K562 (cell line): ENCODE results near the gene EMILIN1. TPM values are rescaled to one million over a fixed set of nuclear protein-coding genes. Genes with fewer than 3 reads are reported as not detected.

ENCODE experiments used
- ATAC-seq: fragments of 200-7000 bp; cut with Tn5 transposase; 3 replicates; pipeline ENCODE4 v1.9.1; 2020; ENCODE audit warnings: moderate library complexity
- BruUV-seq: library from RNA; stranded (reverse); fragments of 400-500 nt; replicated peaks from 2 replicates; lab custom pipeline; 2021; lab: Mats Ljungman, UMichigan
- CTCF ChIA-PET: fragments of 300-600 bp; formaldehyde crosslinking; extraction: SDS; loops from one replicate; lab custom pipeline; 2021; ENCODE audit warnings: low intra/inter-chr PET ratio; lab: Yijun Ruan, JAX
- POLR2A ChIA-PET: fragments of 300-600, 350-650 bp; sonication (Branson Sonifier 250); formaldehyde crosslinking; extraction: SDS; loops from one replicate; lab custom pipeline; 2021; ENCODE audit warnings: antibody characterized with exemption, inconsistent platforms; lab: Yijun Ruan, JAX
- DNase-seq, 4 experiments: peaks; one replicate each; pipeline versions ENCODE4 v3.0.0 to v3.0.0-alpha.2; 2011 to 2018; ENCODE audit warnings: low spot score in 3 of 4, mixed read lengths in 3 of 4; ENCODE audit errors: extremely low read depth in 1 of 4
- FAIRE-seq: peaks from 2 replicates; lab custom pipeline; 2011; peaks lifted over from hg19 to GRCh38; lab: Jason Lieb, UNC
- H2AFZ ChIP-seq: 2 replicates; pipeline ENCODE4 v1.6.0; 2011; ENCODE audit warnings: low read depth, low read length, control low read depth, inconsistent platforms
- H3K27ac ChIP-seq: fragments of 200-600 bp; 3 replicates; pipeline ENCODE4 v1.8.0; 2011; ENCODE audit warnings: low read depth, mild to moderate bottlenecking, control low read depth, inconsistent platforms, low read length, moderate library complexity, mixed read lengths; ENCODE audit errors: extremely low read depth
- H3K27me3 ChIP-seq, 2 experiments: fragments of 300-600 bp in 1 of 2; 2 replicates in 1 of 2; 3 replicates in 1 of 2; pipeline versions ENCODE4 v1.6.0 to v1.8.0; 2011; ENCODE audit warnings: inconsistent platforms in 2 of 2, low read length in 2 of 2, mild to moderate bottlenecking in 1 of 2, mixed read lengths in 1 of 2, moderate library complexity in 1 of 2; ENCODE audit not compliant: control insufficient read depth in 2 of 2, insufficient read depth in 2 of 2
- H3K36me3 ChIP-seq: fragments of 300-600 bp; 3 replicates; pipeline ENCODE4 v1.8.0; 2011; ENCODE audit warnings: mild to moderate bottlenecking, low read length, inconsistent platforms; ENCODE audit not compliant: control insufficient read depth, insufficient read depth
- H3K4me1 ChIP-seq, 2 experiments: fragments of 200-600 bp in 1 of 2; replicated peaks in 1 of 2; 2 replicates in 1 of 2; 3 replicates in 1 of 2; pipeline versions ENCODE4 v1.5.1 to v1.8.0; 2011; ENCODE audit warnings: inconsistent platforms in 2 of 2, low read length in 2 of 2, mild to moderate bottlenecking in 1 of 2, mixed read lengths in 1 of 2, moderate library complexity in 1 of 2; ENCODE audit not compliant: control insufficient read depth in 2 of 2, insufficient read depth in 2 of 2
- H3K4me2 ChIP-seq: 2 replicates; pipeline ENCODE4 v1.6.1; 2011; ENCODE audit warnings: low read length, control low read depth, inconsistent platforms, mixed read lengths; ENCODE audit not compliant: insufficient read depth
- H3K4me3 ChIP-seq: fragments of 200-600 bp; sonication (generic), shearing (Covaris generic); 2 replicates; pipeline ENCODE4 v1.5.1; 2016; ENCODE audit warnings: control low read depth, inconsistent platforms
- H3K79me2 ChIP-seq: fragments of 200-600 bp; 3 replicates; pipeline ENCODE4 v1.8.0; 2011; ENCODE audit warnings: low read length, inconsistent platforms; ENCODE audit not compliant: control insufficient read depth, insufficient read depth
- H3K9ac ChIP-seq, 2 experiments: 2 replicates each; pipeline versions ENCODE4 v1.6.0 to v1.6.1; 2011; ENCODE audit warnings: low read depth in 2 of 2, low read length in 2 of 2, control low read depth in 1 of 2, inconsistent platforms in 1 of 2, mild to moderate bottlenecking in 1 of 2, mixed read lengths in 1 of 2; ENCODE audit not compliant: insufficient read depth in 1 of 2
- H3K9me1 ChIP-seq: one replicate; pipeline ENCODE4 v1.6.0; 2011; ENCODE audit warnings: inconsistent platforms, mild to moderate bottlenecking, low read length, moderate library complexity; ENCODE audit not compliant: control insufficient read depth, insufficient read depth
- H3K9me3 ChIP-seq: replicated peaks from 2 replicates; pipeline ENCODE4 v1.5.1; 2011; ENCODE audit warnings: low read depth, low read length, inconsistent platforms; ENCODE audit not compliant: control insufficient read depth, insufficient read depth
- H4K20me1 ChIP-seq: replicated peaks from 2 replicates; pipeline ENCODE4 v1.6.1; 2011; ENCODE audit warnings: low read length, inconsistent platforms, mixed read lengths; ENCODE audit not compliant: control insufficient read depth, insufficient read depth
- CBX3 ChIP-seq, 2 experiments: IDR thresholded peaks; 1 replicate in 1 of 2; 2 replicates in 1 of 2; pipeline ENCODE4 v1.6.1; 2012; ENCODE audit warnings: inconsistent platforms in 2 of 2, low read length in 2 of 2, borderline replicate concordance in 1 of 2, control low read depth in 1 of 2
- NCOR1 ChIP-seq: fragments of 450-650 bp; IDR thresholded peaks from 2 replicates; pipeline ENCODE4 v1.6.1; 2016; ENCODE audit warnings: mild to moderate bottlenecking, moderate library complexity
- PML ChIP-seq: IDR thresholded peaks from 2 replicates; pipeline ENCODE4 v1.6.1; 2012; ENCODE audit warnings: low read length, inconsistent platforms
- YBX1 ChIP-seq: fragments of 450-650 bp; IDR thresholded peaks from 2 replicates; pipeline ENCODE4 v1.7.1; 2016; ENCODE audit warnings: mild to moderate bottlenecking
- WGBS: fragments of 100-300 bp; shearing (Covaris generic); methylation state at CpG from one replicate; pipeline ENCODE4 v1.1.6; 2016; ENCODE audit warnings: low coverage, mixed read lengths; ENCODE audit not compliant: insufficient coverage; ENCODE audit errors: missing lambda C conversion rate; 5-methylcytosine and 5-hydroxymethylcytosine counted together
- in situ Hi-C: fragments of 300-500 bp; cut with MboI; formaldehyde crosslinking; loops from 4 replicates; pipeline ENCODE4 v1.15.0; 2018; ENCODE audit warnings: inconsistent platforms, mixed read lengths
- intact Hi-C: fragments of 100-400 bp; cut with micrococcal nuclease; formaldehyde crosslinking; loops from 2 replicates; pipeline ENCODE4 v1.14.2; 2022
- polyA plus RNA-seq, 8 experiments: library from polyadenylated mRNA; depleted of rRNA in 4 of 8; stranded (reverse) in 5 of 8; unstranded in 3 of 8; fragments of >200 nt; fragmentation: Nextera tagmentation in 2 of 8; fragmentation: Illumina TruSeq in 1 of 8; extraction: Ambion mirVana in 2 of 8; extraction: Trizol in 1 of 8; gene quantifications; 2 replicates each; pipeline versions ENCODE4 v1.2.1 to v1.2.3, GENCODE V29; 2011 to 2014; ENCODE audit warnings: inconsistent platforms in 1 of 8, missing spikeins in 1 of 8
- total RNA-seq, 7 experiments: library from RNA; depleted of rRNA in 6 of 7; stranded (reverse); fragments of >200 nt in 6 of 7; fragmentation: Illumina TruSeq in 2 of 7; extraction: Trizol in 2 of 7; gene quantifications; 2 replicates each; pipeline versions ENCODE4 v1.2.1 to v1.2.3, GENCODE V29; 2011 to 2021; ENCODE audit warnings: low replicate concordance in 1 of 7
- TF ChIP-seq, protein P1 (sequence below): fragments of 250-450 bp; sonication (Bioruptor Pico); IDR thresholded peaks from 2 replicates; pipeline ENCODE4 v1.5.0; 2021

Gene EMILIN1
- total and polyA plus RNA-seq, 9 of the 15 experiments (the other 6 are each of a cell fraction or from before 2014, with no cell fraction given): 0.04 to 2.7 (median 0.54) TPM; not detected in 2

DNA sequence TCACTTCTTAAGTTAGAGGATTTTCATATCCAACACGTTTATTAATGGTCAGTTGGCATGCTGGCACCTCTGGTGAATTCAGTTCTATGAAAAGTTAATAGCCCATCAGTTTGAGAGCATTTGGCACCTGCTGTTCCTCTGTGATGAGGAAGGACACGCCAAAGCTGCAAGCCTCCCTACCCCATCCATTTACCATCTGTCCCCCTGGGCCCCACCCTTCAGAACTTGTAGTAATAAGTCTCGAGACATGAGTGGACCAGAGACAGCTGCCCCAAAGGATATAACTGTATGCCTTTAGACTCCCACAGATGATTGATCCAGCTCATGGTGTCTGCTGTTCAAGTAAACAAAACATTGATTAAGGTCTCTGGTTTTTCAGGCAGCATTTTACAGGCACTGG is 13.3 kb upstream of the EMILIN1 start:
- H3K4me3 ChIP-seq: no peak overlapping the region
- TF ChIP-seq PML: no peak
- no peak for TF ChIP-seq NCOR1
- no peak for TF ChIP-seq YBX1
- TF ChIP-seq CBX3 (IDR thresholded peaks at IDR 0.05; ENCODE audit: borderline replicate concordance in 1 of 2, low read length in 2 of 2): no peak
- TF ChIP-seq, protein P1, sequence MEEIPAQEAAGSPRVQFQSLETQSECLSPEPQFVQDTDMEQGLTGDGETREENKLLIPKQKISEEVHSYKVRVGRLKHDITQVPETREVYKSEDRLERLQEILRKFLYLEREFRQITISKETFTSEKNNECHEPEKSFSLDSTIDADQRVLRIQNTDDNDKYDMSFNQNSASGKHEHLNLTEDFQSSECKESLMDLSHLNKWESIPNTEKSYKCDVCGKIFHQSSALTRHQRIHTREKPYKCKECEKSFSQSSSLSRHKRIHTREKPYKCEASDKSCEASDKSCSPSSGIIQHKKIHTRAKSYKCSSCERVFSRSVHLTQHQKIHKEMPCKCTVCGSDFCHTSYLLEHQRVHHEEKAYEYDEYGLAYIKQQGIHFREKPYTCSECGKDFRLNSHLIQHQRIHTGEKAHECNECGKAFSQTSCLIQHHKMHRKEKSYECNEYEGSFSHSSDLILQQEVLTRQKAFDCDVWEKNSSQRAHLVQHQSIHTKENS (CRISPR knock-in tag): no peak
- ATAC-seq (no peak), FAIRE-seq (no peak), DNase-seq (no peak)
- H3K36me3 ChIP-seq: peaks cover 57% of the 10 kb centered on the region
- intact Hi-C loops: no loop called here
- H3K4me2 ChIP-seq: no peak overlapping the region
- H3K9me1 ChIP-seq: no peaks in the 10 kb centered on the region
- H3K4me1 ChIP-seq: peaks cover 29% of the 10 kb centered on the region in 2 experiments
- no peak overlapping the region for H3K27ac ChIP-seq
- in situ Hi-C loops: no loop called here
- CTCF ChIA-PET: no interaction called here
- no peaks in the 10 kb centered on the region for H3K9me3 ChIP-seq
- no peaks in the 10 kb centered on the region for H3K27me3 ChIP-seq
- no TSS peak for BruUV-seq
- H3K79me2 ChIP-seq: peaks cover 15% of the 10 kb centered on the region
- POLR2A ChIA-PET: interaction anchor here (0.6 to 9.0 kb wide), 6 partner anchors 10 to 22 kb away, joined by 3 to 112 read pairs (median 4); partner anchors contain the start of gene AGBL5
- no peak overlapping the region for H3K9ac ChIP-seq
- WGBS: 80% methylated on average over 3 of the region's 3 CpGs
- no peak overlapping the region for H2AFZ ChIP-seq
- H4K20me1 ChIP-seq: no peaks in the 10 kb centered on the region
